Endothelial cell of umbilical vein (primary cell): ENCODE data around the gene NR4A3. TPM values are rescaled to one million over a fixed set of nuclear protein-coding genes. Genes with fewer than 3 reads are reported as not detected.

Experiments
- BruUV-seq: library from RNA; stranded (reverse); fragments of 400-500 nt; replicated peaks from 2 replicates; lab custom pipeline; 2021; lab: Mats Ljungman, UMichigan
- CTCF ChIA-PET: fragments of 300-600, 350-600 bp; sonication (Branson Sonifier 250); formaldehyde crosslinking; loops from one replicate; lab custom pipeline; 2021; ENCODE audit warnings: antibody characterized with exemption, inconsistent platforms; lab: Charles Lee
- POLR2A ChIA-PET: fragments of 300-600, 350-600 bp; sonication (Branson Sonifier 250); formaldehyde crosslinking; loops from one replicate; lab custom pipeline; 2021; ENCODE audit warnings: antibody characterized with exemption, inconsistent platforms; lab: Charles Lee
- DNase-seq: peaks from one replicate; pipeline ENCODE4 v3.0.0-alpha.2; 2011; ENCODE audit warnings: low read depth, low spot score
- FAIRE-seq: peaks from 2 replicates; lab custom pipeline; 2011; peaks lifted over from hg19 to GRCh38; lab: Jason Lieb, UNC
- H2AFZ ChIP-seq: 2 replicates; pipeline ENCODE4 v1.6.0; 2012; ENCODE audit warnings: low read depth, low read length, control low read depth, inconsistent platforms
- H3K27ac ChIP-seq: 2 replicates; pipeline ENCODE4 v1.5.1; 2011; ENCODE audit warnings: low read depth, mild to moderate bottlenecking, control low read depth, low read length, moderate library complexity; ENCODE audit not compliant: insufficient read depth
- H3K27me3 ChIP-seq, 2 experiments: 2 replicates each; pipeline versions ENCODE4 v1.6.0 to v1.6.1; 2011; ENCODE audit warnings: low read length in 2 of 2, mixed read lengths in 1 of 2; ENCODE audit not compliant: control insufficient read depth in 2 of 2, insufficient read depth in 2 of 2
- H3K36me3 ChIP-seq, 2 experiments: 2 replicates in 1 of 2; 3 replicates in 1 of 2; pipeline ENCODE4 v1.5.1; 2011; ENCODE audit warnings: low read length in 2 of 2, mild to moderate bottlenecking in 1 of 2, moderate library complexity in 1 of 2; ENCODE audit not compliant: control insufficient read depth in 2 of 2, insufficient read depth in 2 of 2; ENCODE audit errors: extremely low read depth in 1 of 2
- H3K4me1 ChIP-seq: 3 replicates; pipeline ENCODE4 v1.5.1; 2011; ENCODE audit warnings: mild to moderate bottlenecking, low read length; ENCODE audit not compliant: control insufficient read depth, insufficient read depth; ENCODE audit errors: extremely low read depth
- H3K4me2 ChIP-seq: 2 replicates; pipeline ENCODE4 v1.6.1; 2011; ENCODE audit warnings: low read length, control low read depth, mixed read lengths; ENCODE audit not compliant: insufficient read depth
- H3K4me3 ChIP-seq, 3 experiments: fragments of 200-600 bp in 1 of 3; sonication (generic), shearing (Covaris generic) in 1 of 3; replicated peaks in 1 of 3; 2 replicates each; pipeline ENCODE4 v1.5.1; 2011 to 2016; ENCODE audit warnings: control low read depth in 3 of 3, low read length in 3 of 3, mild to moderate bottlenecking in 2 of 3, inconsistent platforms in 1 of 3, low read depth in 1 of 3, moderate library complexity in 1 of 3; ENCODE audit not compliant: insufficient read depth in 1 of 3
- H3K79me2 ChIP-seq: 2 replicates; pipeline ENCODE4 v1.6.0; 2012; ENCODE audit warnings: low read length, inconsistent platforms; ENCODE audit not compliant: control insufficient read depth, insufficient read depth
- H3K9ac ChIP-seq: replicated peaks from 2 replicates; pipeline ENCODE3; 2011; ENCODE audit warnings: low read length, control low read depth; ENCODE audit not compliant: insufficient read depth; ENCODE audit errors: extremely low read depth
- H3K9me1 ChIP-seq: replicated peaks from 3 replicates; pipeline ENCODE4 v1.6.0; 2011; ENCODE audit warnings: mild to moderate bottlenecking, low read length; ENCODE audit not compliant: control insufficient read depth, insufficient read depth; ENCODE audit errors: extremely low read depth
- H3K9me3 ChIP-seq: replicated peaks from 2 replicates; pipeline ENCODE4 v1.5.1; 2012; ENCODE audit warnings: low read length, inconsistent platforms; ENCODE audit not compliant: control insufficient read depth, insufficient read depth
- H4K20me1 ChIP-seq: replicated peaks from 2 replicates; pipeline ENCODE3; 2011; ENCODE audit warnings: mild to moderate bottlenecking, low read length; ENCODE audit not compliant: control insufficient read depth, insufficient read depth; ENCODE audit errors: extremely low read depth
- EZH2 ChIP-seq: IDR thresholded peaks from 2 replicates; pipeline ENCODE4 v1.6.1; 2012; ENCODE audit warnings: borderline replicate concordance, low read depth, mild to moderate bottlenecking, moderate library complexity, low read length, inconsistent platforms; ENCODE audit not compliant: severe bottlenecking
- FOS ChIP-seq: IDR thresholded peaks from 2 replicates; pipeline ENCODE4 v1.6.1; 2011; ENCODE audit warnings: mild to moderate bottlenecking, low read length, moderate library complexity, borderline replicate concordance; ENCODE audit not compliant: insufficient read depth
- GATA2 ChIP-seq: IDR thresholded peaks from 2 replicates; pipeline ENCODE4 v1.7.0; 2011; ENCODE audit warnings: low read depth, mild to moderate bottlenecking, moderate library complexity, mixed read lengths, low read length; ENCODE audit not compliant: insufficient read length, insufficient read depth
- JUN ChIP-seq: IDR thresholded peaks from 2 replicates; pipeline ENCODE4 v1.6.1; 2011; ENCODE audit warnings: borderline replicate concordance, low read depth; ENCODE audit not compliant: insufficient read length, insufficient read depth
- MYC ChIP-seq: IDR thresholded peaks from one replicate; pipeline ENCODE4 v1.6.1; 2011; ENCODE audit warnings: mild to moderate bottlenecking, low read depth, low read length
- POLR2A ChIP-seq: IDR thresholded peaks from 2 replicates; pipeline ENCODE4 v1.6.1; 2012; ENCODE audit warnings: low read depth, mild to moderate bottlenecking, control low read depth, low read length
- POLR2AphosphoS5 ChIP-seq: IDR thresholded peaks from 2 replicates; pipeline ENCODE4 v1.6.1; 2012; ENCODE audit warnings: low read depth, mild to moderate bottlenecking, control low read depth, low read length, moderate library complexity; ENCODE audit not compliant: insufficient read depth
- dilution Hi-C: fragments of 300-500 bp; cut with MboI; formaldehyde crosslinking; loops from one replicate; pipeline ENCODE4 v1.15.0; 2019; ENCODE audit warnings: low sequenced_read_pairs; ENCODE audit not compliant: extremely low pct_ligation_motif_present
- intact Hi-C: fragments of 100-400 bp; cut with micrococcal nuclease; formaldehyde crosslinking; loops from one replicate; pipeline ENCODE4 v1.10.0; 2022
- polyA plus RNA-seq, 4 experiments: library from polyadenylated mRNA; depleted of rRNA in 3 of 4; stranded (reverse) in 3 of 4; unstranded in 1 of 4; fragments of >200 nt; gene quantifications; 2 replicates each; pipeline versions ENCODE4 v1.2.1 to v1.2.3, GENCODE V29; 2011 to 2012; ENCODE audit warnings: missing spikeins in 1 of 4
- total RNA-seq: library from RNA; stranded (reverse); gene quantifications from 2 replicates; pipeline ENCODE4 v1.2.3, GENCODE V29; 2021
- TF ChIP-seq, protein P1 (sequence below), 2 donors: IDR thresholded peaks; 1 replicate in 1 of 2; 2 replicates in 1 of 2; pipeline ENCODE4 v1.5.1; 2011; ENCODE audit warnings: low read length in 2 of 2, mild to moderate bottlenecking in 2 of 2, moderate library complexity in 2 of 2, control low read depth in 1 of 2, inconsistent platforms in 1 of 2, low read depth in 1 of 2; ENCODE audit not compliant: insufficient read depth in 1 of 2; ENCODE audit errors: extremely low read depth in 1 of 2
- TF ChIP-seq, protein P2 (sequence below): IDR thresholded peaks from 2 replicates; pipeline ENCODE4 v1.6.1; 2011; ENCODE audit not compliant: insufficient read depth, insufficient read length

NR4A3 gene
- total and polyA plus RNA-seq, 2 donors (not counting 3 experiments of a cell fraction or from before 2014, with no cell fraction given) = 0.11 to 0.22 TPM

DNA sequence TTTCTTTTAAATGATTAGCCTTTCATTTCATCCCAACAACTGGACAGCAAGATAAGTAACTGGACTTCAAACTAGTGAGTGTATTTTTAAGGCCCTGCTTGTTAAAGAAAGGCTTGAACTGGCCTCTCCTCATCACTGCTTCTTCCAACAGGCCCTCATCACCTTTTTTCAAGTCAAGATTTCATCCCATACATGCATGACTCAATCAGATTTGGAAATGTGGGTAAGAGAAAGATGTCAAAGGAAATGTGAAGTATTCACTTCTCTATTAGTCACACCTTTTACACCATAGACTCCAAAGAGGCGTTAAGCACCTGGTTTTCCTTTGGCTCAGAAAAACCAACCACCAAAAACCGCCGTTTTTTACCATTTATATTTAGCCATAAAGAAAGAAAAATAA, 4.9 kb downstream of the NR4A3 start:
- Histone ChIP-seq H3K4me2 (no peak overlapping the region), H2AFZ (no peak overlapping the region), H3K79me2 (no peaks in the 10 kb centered on the region), H3K27ac (no peak overlapping the region), H3K4me3 (no peak overlapping the region), H3K9me1 (no peaks in the 10 kb centered on the region), H3K9me3 (no peaks in the 10 kb centered on the region), H4K20me1 (no peaks in the 10 kb centered on the region), H3K27me3 (peaks cover 54 to 70% of the 10 kb centered on the region in 2 experiments), H3K4me1 (peaks cover 17% of the 10 kb centered on the region), H3K9ac (no peak overlapping the region), H3K36me3 (no peaks in the 10 kb centered on the region)
- DNase-seq = no peak
- ChIA-PET CTCF (interaction anchor here (1.4 kb wide), 1 partner anchor 10 kb away, joined by 3 read pairs; no protein-coding TSS in a partner anchor), POLR2A (no interaction called here)
- BruUV-seq = no TSS peak
- TF ChIP-seq, protein P1, sequence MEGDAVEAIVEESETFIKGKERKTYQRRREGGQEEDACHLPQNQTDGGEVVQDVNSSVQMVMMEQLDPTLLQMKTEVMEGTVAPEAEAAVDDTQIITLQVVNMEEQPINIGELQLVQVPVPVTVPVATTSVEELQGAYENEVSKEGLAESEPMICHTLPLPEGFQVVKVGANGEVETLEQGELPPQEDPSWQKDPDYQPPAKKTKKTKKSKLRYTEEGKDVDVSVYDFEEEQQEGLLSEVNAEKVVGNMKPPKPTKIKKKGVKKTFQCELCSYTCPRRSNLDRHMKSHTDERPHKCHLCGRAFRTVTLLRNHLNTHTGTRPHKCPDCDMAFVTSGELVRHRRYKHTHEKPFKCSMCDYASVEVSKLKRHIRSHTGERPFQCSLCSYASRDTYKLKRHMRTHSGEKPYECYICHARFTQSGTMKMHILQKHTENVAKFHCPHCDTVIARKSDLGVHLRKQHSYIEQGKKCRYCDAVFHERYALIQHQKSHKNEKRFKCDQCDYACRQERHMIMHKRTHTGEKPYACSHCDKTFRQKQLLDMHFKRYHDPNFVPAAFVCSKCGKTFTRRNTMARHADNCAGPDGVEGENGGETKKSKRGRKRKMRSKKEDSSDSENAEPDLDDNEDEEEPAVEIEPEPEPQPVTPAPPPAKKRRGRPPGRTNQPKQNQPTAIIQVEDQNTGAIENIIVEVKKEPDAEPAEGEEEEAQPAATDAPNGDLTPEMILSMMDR (IDR thresholded peaks at IDR 0.05; ENCODE audit: extremely low read depth in 1 of 2, insufficient read depth in 1 of 2, low read depth in 1 of 2, low read length in 2 of 2) = no peak
- TF ChIP-seq GATA2 (no peak), FOS (no peak), EZH2 (no peak), POLR2A (no peak), MYC (no peak), JUN (no peak), POLR2AphosphoS5 (no peak)
- TF ChIP-seq, protein P2, sequence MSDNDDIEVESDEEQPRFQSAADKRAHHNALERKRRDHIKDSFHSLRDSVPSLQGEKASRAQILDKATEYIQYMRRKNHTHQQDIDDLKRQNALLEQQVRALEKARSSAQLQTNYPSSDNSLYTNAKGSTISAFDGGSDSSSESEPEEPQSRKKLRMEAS = no peak
- no peak for FAIRE-seq
- dilution Hi-C loops = no loop called here
- intact Hi-C loops = no loop called here
